Duodenal mucosa (tissue), 2 donors: ENCODE results near the gene FBXO30.
A peak's percentile ranks its signal among the peaks of the same experiment; 100 is the strongest.

ENCODE experiments used
- H3K27ac ChIP-seq: one replicate; pipeline ENCODE4 v1.7.0; 2013; ENCODE audit warnings: low read depth, low read length
- H3K27me3 ChIP-seq, 2 donors: one replicate each; pipeline ENCODE4 v1.7.0; 2013; ENCODE audit warnings: low read length in 2 of 2, control low read depth in 1 of 2; ENCODE audit not compliant: insufficient read depth in 2 of 2, control insufficient read depth in 1 of 2
- H3K36me3 ChIP-seq, 2 donors: one replicate each; pipeline ENCODE4 v1.7.0; 2013; ENCODE audit warnings: low read length in 2 of 2, control low read depth in 1 of 2; ENCODE audit not compliant: insufficient read depth in 2 of 2, control insufficient read depth in 1 of 2
- H3K4me1 ChIP-seq, 2 donors: one replicate each; pipeline ENCODE4 v1.7.0; 2013; ENCODE audit warnings: low read length in 2 of 2, control low read depth in 1 of 2; ENCODE audit not compliant: insufficient read depth in 2 of 2, control insufficient read depth in 1 of 2
- H3K4me3 ChIP-seq, 2 donors: one replicate each; pipeline ENCODE4 v1.7.0; 2013; ENCODE audit warnings: low read length in 2 of 2, low read depth in 1 of 2
- H3K9ac ChIP-seq, 2 donors: one replicate each; pipeline ENCODE4 v1.7.0; 2013; ENCODE audit warnings: low read length in 2 of 2, low read depth in 1 of 2
- H3K9me3 ChIP-seq, 2 donors: one replicate each; pipeline ENCODE4 v1.7.0; 2013; ENCODE audit warnings: low read length in 2 of 2, control low read depth in 1 of 2; ENCODE audit not compliant: control insufficient read depth in 1 of 2

Gene FBXO30, protein sequence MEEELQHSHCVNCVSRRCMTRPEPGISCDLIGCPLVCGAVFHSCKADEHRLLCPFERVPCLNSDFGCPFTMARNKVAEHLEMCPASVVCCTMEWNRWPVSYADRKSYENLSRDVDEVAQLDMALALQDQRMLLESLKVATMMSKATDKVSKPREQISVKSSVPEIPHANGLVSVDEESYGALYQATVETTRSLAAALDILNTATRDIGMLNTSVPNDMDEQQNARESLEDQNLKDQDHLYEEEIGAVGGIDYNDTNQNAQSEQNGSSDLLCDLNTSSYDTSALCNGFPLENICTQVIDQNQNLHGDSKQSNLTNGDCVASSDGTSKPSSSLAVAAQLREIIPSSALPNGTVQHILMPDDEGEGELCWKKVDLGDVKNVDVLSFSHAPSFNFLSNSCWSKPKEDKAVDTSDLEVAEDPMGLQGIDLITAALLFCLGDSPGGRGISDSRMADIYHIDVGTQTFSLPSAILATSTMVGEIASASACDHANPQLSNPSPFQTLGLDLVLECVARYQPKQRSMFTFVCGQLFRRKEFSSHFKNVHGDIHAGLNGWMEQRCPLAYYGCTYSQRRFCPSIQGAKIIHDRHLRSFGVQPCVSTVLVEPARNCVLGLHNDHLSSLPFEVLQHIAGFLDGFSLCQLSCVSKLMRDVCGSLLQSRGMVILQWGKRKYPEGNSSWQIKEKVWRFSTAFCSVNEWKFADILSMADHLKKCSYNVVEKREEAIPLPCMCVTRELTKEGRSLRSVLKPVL

DNA sequence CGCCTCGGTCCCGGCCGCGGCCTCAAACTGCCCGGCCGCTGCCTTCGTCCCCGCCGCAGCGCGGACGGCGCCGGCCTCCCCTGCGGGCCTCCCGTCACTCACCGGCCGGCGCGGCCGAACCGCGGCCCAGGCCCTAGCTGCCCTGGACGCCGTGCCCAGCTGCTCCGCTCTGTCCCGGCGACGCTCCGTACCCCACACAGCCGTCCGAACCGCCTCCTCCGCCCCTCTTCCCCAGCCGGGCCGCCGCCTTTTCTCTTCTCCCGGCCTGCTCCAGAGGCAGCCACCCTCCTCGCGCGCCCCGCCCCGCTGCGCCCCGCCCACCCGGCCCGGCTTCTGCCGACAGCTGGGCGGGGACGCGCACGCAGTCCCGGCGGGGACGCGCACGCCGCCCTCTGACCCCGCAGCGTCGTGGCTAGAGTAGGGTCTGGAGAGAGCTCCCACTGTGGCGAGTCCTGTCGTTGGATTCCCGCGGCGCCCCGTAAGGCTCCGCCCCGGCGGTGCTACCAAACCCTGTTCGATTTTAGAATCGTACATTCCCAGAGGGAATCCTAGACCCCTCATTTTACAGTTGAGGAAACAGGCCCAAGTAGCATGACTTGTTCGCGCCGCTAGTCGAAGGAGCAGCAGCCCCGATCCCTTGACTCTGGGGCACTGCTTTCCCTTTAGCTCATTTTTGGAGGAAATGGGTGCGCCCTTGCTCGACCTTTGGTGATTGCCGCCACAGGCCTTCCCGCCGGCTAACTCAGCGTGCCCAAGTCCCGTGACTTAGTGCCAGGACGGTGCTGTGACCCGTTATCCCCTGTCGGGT, at the start of gene FBXO30:
FBXO30 (minus strand) TSS at position 295 of the 808 bp plus-strand sequence. CDS start 8,390 bp downstream, outside the sequence.
- H3K9ac ChIP-seq: peak within 1 kb of the TSS; percentile 87 to 98

DNA sequence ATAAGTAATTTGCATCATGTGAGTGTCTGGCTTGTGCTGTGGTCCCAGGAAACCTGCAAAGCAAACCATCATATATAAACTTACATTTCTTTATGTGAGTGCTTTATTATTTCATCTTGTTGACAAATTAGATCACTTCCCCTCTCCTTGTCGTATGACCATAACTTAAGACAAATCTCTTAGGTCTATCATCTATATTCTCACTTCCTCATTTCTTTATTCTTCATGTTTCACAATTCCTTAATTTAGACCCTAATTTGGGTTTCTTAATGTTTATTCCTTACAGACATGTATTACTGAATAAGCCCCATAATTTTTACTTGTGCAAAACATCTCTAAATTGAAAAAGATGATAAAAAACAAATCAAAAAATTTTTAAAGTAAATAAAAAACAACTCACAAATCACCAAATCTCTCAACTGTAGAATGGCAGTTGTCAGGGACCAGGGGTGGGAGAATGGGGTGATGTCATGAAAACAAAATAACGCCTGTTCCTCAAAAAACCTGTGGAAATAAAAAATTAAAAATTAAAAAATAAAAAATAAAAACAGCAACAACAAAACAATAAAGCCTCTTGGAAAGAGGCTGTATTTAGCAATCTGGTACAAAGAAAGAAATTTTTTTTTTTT, 49.5 kb upstream of the FBXO30 start:
- Histone ChIP-seq H3K9me3 (peaks cover 4 to 7% of the 10 kb centered on the region in 2 donors), H3K4me1 (peaks cover 7 to 13% of the 10 kb centered on the region in 2 donors), H3K27me3 (no peaks in the 10 kb centered on the region), H3K36me3 (no peaks in the 10 kb centered on the region), H3K4me3 (no peak overlapping the region), H3K27ac (no peak overlapping the region), H3K9ac (no peak overlapping the region)

More for the DNA sequence above, at the start of gene FBXO30:
- Histone ChIP-seq H3K4me3 (peak within 1 kb of the TSS; percentile 85 to 95), H3K27ac (peak within 1 kb of the TSS; percentile 80), H3K4me1 (peaks cover 12 to 38% of the 10 kb centered on the region in 2 donors), H3K27me3 (no peaks in the 10 kb centered on the region), H3K9me3 (no peaks in the 10 kb centered on the region), H3K36me3 (no peaks in the 10 kb centered on the region)

DNA sequence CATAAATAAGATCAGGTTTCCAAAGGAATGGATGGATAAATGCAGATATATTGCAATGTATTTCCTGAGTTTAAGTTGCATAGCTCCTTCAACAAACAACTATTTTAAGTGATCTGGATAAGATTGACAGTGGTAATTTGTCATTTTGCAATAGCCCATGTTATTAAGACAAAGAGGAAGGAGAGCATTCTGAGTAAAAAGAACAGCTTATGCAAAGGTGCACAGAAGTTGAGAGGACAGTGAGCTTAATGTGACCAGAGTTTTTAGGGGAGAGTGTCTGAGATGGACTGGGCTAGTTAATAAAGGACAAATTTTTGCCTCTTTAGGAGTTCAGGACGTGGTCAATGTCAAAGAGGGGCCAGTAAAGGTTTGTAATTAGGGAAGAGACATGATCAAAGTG, 48.8 kb upstream of the FBXO30 start:
- Histone ChIP-seq H3K9me3 (peaks cover 4 to 7% of the 10 kb centered on the region in 2 donors), H3K36me3 (no peaks in the 10 kb centered on the region), H3K27ac (no peak overlapping the region), H3K9ac (no peak overlapping the region), H3K4me3 (no peak overlapping the region), H3K27me3 (no peaks in the 10 kb centered on the region), H3K4me1 (peaks cover 7 to 13% of the 10 kb centered on the region in 2 donors)

DNA sequence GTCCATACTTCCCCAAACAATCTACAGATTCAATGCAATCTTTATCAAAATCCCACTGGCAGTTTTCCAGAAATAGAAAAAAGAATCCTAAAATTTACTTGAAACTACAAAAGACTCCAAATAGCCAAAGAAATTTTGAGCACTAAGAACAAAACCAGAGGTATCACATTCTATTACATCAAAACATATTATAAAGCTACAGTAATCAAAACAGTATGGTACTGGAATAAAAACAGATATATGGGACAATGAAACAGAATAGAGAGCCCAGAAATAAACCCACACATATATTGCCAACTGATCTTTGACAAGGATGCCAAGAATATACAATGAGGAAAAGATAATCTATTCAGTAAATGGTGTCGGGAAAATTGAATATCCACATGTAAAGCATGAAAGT, 46.0 kb upstream of the FBXO30 start:
- no peak overlapping the region for H3K27ac ChIP-seq
- H3K27me3 ChIP-seq: no peaks in the 10 kb centered on the region
- no peak overlapping the region for H3K9ac ChIP-seq
- peaks cover 0 to 7% of the 10 kb centered on the region in 2 donors for H3K4me1 ChIP-seq
- peaks cover 4 to 7% of the 10 kb centered on the region in 2 donors for H3K9me3 ChIP-seq
- no peak overlapping the region for H3K4me3 ChIP-seq
- no peaks in the 10 kb centered on the region for H3K36me3 ChIP-seq

DNA sequence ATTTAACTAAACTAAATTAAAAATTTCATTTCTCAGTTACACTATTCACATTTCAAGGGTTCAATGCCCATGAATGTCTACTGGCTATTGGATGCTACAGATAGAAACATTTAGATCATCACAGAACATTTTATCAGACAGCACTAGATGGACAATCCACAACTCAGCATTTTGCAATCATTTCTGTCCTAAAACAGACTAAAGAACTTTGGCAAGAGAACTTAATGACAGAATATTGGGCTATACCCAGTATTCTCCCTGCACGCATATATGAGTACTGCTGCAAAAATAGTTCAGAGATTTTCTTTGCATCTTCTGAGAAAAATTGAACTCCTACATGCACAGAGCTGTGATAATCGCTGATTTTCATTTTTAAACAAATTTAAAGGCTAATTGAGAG, 36.1 kb upstream of the FBXO30 start:
- H3K36me3 ChIP-seq: no peaks in the 10 kb centered on the region
- no peak overlapping the region for H3K4me3 ChIP-seq
- H3K9me3 ChIP-seq: no peaks in the 10 kb centered on the region
- H3K27me3 ChIP-seq: no peaks in the 10 kb centered on the region
- no peak overlapping the region for H3K9ac ChIP-seq
- no peaks in the 10 kb centered on the region for H3K4me1 ChIP-seq
- no peak overlapping the region for H3K27ac ChIP-seq

DNA sequence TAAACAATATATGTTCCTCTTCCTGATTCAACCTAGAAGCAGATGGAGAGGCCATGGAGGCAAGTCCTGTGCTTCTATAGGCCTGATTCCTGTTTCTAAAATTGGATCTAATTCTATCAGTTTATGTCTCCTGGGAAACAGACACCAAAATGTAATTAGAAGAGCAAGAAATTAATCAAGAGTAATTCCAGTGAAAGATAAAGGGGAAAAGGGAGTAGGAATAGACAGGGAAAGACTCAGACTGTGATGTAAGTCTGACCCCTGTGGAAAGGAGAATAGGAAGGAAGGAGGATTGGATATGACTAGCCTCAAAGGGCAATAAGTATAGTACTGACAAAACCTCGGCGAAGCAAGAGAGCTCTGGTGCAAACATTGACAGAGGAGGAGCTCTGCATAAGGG, 33.9 kb upstream of the FBXO30 start:
- no peaks in the 10 kb centered on the region for H3K27me3 ChIP-seq
- H3K27ac ChIP-seq: no peak overlapping the region

DNA sequence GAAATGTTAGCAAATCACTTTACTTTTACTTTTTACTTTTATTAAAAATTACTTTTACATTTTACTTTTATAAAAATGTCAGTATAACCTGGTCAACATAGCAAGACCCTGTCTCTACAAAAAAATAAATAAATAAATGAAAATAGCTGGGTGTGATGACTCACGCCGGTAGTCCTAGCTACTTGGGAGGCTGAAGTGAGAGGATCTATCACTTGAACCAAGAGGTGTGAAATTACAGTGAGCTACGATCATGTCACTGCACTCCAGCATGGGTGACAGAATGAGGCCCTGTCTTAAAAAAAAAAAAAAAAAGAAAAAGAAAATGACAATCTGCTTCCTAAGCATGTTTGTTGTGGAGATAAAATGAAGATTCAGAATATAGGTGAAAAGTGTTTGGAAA, 31.0 kb upstream of the FBXO30 start:
- Histone ChIP-seq H3K4me1 (no peaks in the 10 kb centered on the region), H3K36me3 (no peaks in the 10 kb centered on the region), H3K27me3 (no peaks in the 10 kb centered on the region), H3K27ac (no peak overlapping the region), H3K4me3 (no peak overlapping the region), H3K9ac (no peak overlapping the region), H3K9me3 (no peaks in the 10 kb centered on the region)

More for the DNA sequence above, 33.9 kb upstream of the FBXO30 start:
- Histone ChIP-seq H3K4me3 (no peak overlapping the region), H3K9ac (no peak overlapping the region), H3K4me1 (no peaks in the 10 kb centered on the region), H3K36me3 (no peaks in the 10 kb centered on the region), H3K9me3 (no peaks in the 10 kb centered on the region)

DNA sequence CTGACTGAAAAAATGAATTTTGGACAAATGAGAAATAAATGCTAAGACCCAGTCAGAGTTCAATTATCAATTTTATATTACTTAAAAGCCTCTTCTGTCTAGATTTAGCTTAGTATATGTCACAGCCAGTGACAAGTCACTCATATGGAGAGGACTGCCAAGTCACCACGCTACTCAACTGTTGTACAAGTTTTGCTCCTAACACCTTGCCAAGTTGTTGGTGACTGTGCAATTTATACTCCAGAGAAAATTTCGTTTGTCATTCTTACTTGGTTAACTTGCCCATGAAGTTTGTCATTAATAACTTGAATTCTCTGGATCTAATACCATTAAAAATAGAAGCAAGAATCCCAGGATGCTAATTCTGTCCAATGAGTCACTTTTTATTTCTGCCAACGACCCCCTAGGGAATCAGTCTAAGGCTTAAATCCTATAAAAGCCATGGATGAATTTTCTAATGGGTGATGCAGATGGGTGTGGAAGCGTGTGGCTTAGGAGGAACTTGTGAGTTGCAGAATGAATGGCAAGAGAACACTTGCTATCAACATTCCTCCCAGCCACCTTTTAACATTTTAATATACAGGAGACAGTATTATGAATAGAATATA, 30.4 kb upstream of the FBXO30 start:
- Histone ChIP-seq H3K27me3 (no peaks in the 10 kb centered on the region), H3K36me3 (no peaks in the 10 kb centered on the region), H3K9ac (no peak overlapping the region), H3K4me1 (no peaks in the 10 kb centered on the region), H3K9me3 (no peaks in the 10 kb centered on the region), H3K4me3 (no peak overlapping the region), H3K27ac (no peak overlapping the region)

DNA sequence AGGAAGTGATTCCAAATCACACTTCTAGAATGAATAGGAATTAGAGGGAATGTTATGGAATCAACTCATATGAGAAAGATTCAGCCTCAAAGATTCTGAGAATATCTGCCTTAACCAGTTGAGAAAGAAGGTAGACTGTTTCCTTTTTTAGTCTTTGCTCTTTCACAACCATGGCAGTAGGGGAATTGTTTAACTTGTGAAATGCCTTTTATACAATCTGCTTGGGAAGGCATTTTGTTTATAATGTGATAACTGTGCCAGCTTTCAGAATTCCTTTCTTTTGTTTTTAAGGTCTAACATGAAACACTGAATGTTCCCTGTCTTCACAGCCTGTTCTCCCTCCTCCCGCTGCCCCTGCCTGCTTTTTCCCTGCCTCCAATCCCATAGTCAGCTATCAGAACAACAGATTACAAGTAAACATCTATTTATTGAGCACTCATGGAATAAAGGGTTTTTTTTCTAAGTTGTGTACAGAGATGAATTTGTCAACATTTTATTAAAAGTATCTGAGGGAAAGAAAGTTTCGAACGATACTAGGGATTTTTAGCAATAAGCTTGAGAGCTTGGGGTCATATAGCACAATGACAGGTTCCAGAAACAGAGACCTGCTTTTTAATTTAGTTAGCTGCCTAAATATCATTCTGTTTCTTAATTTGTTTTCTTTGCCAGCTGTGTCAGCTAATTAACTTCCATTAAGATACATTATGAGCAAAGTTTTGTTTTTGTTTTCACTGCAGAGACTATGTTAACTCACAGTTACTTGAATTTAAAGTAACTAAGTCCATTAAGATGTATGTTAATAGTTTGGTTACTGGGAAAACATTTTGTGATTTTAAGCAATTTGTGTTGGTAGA, 28.3 kb upstream of the FBXO30 start:
- H3K27ac ChIP-seq: no peak overlapping the region
- no peaks in the 10 kb centered on the region for H3K9me3 ChIP-seq
- H3K4me3 ChIP-seq: no peak overlapping the region
- H3K27me3 ChIP-seq: no peaks in the 10 kb centered on the region
- H3K4me1 ChIP-seq: no peaks in the 10 kb centered on the region
- no peaks in the 10 kb centered on the region for H3K36me3 ChIP-seq
- no peak overlapping the region for H3K9ac ChIP-seq
